ENCODE measurements around the gene MAN1C1. TPM values are rescaled to one million over a fixed set of nuclear protein-coding genes. Genes with fewer than 3 reads are reported as not detected.
A peak's percentile ranks its signal among the peaks of the same experiment; 100 is the strongest.

Gene MAN1C1
- polyA plus RNA-seq, 1 donor: 13.9 TPM

DNA sequence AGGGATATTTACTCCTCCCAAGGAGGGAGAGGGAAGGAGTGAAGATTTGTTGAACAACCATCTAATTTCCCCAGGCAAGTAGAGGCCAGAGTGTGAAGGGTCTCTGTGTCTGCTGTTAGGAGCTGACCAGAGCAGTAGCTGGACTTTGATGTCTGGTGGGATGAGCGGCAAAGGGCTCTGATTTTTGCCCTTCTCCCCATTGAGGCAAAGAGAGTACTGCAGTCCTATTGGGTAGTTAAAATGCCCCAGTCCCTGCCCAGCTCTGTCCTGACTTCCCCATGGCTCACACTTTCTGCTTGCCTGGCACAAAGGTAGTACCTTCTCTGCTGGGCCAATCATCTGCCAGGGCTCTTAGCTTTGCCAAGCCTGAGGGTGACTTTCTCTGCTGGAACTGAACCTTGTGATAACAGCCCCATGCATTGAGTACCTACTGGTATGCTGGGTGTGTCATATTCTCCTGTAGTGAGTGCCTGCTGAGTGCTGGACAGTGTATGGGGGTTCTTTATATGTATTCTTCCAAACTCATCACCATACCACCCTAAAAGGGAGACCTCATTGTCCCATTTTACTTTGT, 119.5 kb downstream of the MAN1C1 start:
- DNase-seq: no peak

DNA sequence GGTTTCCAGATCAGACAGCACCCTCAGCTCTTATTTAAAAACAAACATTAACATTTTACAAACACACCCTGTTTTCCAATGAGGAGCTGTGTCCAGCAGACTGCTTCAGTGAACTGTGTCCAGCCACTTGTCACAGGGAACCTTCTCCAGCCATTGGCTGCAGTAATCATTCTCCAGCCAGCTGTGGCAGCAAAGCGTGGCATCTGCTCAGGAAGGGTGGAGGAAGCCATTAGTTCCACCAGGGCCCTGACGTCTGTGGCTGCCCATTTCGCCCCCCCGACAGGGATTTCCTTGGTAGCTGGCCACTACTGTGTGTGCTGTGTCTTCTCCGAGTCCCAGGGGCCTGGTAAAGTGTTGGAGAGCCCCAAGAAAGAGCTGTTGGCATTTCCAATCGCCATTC, 120.5 kb downstream of the MAN1C1 start:
- peak; percentile 79 for DNase-seq

DNA sequence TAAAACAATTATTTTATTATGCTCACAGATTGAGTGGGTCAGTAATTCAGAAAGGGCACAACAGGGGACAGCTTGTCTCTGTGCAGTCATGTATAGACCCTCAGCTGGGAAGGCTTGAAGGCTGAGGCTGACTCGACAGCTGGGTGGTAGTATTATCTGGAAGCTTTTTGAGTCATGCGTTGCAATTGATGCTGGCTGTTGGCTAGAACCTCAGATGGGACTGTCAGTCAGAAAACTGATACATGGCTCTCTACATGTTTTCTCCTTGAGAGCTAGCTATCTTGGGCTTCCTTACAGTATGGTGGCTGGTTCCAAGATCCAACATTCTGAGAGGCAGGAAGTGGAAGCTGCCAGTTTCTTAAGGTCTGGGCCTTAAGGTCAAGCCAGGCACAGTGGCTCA, 121.9 kb downstream of the MAN1C1 start:
- DNase-seq: no peak

DNA sequence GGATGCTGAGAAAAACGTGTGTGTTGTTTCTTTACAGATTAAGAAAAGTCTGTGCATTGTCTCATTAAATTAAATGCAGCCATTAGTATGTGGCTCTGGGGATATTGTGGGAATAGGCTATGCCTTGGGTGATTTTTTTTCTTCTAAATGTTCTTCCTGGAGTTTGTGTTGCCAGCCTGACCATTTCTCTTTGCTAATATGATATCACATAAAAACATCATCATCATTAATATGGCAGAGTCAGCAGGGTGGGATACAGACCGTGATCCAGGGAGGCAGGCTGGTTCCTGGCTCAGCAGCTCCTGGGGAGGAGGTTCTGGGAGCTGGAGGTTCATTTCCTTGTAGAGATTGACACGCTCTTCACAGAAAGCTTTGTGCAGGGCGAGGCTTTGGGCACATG, 122.8 kb downstream of the MAN1C1 start:
- DNase-seq: no peak

DNA sequence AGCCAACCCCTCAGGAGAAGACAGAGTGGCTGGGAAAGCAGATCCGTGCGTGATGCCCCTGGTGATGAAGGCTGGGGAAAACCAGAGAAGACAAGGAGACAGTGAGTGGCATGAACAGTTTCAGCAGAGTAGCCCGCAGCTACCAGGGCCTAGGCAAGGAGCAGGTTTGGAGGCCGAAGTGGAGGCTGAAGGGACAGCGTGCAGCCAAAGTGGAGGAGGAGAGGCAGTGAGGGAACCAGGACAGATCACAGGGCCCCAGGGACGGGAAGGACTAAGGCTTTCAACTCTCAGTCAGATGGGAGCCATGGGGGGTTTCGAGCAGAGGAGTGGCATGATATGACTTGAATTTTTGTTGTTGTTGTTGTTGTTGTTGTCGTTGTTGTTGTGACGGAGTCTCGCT, 123.5 kb downstream of the MAN1C1 start:
- no peak for DNase-seq

DNA sequence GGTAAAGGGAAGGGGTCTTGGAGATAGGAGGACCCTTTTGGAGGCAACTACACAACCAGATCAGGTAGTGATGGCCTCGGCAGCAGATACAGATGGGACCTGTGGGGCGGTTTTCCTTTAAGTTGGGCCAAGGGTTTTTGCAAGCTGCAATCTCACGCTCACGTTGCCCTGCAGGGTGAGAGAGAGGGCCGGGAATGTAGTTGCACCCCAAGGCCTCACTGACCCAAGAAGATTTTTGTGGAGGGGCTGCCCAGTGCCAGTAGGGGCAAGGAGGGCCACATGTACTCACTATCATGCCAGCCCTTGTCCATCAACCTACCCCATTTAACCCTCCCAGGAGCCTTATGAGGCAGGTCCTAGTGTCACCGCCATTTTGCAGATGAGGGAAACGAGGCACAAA, 125.7 kb downstream of the MAN1C1 start:
- DNase-seq: no peak

DNA sequence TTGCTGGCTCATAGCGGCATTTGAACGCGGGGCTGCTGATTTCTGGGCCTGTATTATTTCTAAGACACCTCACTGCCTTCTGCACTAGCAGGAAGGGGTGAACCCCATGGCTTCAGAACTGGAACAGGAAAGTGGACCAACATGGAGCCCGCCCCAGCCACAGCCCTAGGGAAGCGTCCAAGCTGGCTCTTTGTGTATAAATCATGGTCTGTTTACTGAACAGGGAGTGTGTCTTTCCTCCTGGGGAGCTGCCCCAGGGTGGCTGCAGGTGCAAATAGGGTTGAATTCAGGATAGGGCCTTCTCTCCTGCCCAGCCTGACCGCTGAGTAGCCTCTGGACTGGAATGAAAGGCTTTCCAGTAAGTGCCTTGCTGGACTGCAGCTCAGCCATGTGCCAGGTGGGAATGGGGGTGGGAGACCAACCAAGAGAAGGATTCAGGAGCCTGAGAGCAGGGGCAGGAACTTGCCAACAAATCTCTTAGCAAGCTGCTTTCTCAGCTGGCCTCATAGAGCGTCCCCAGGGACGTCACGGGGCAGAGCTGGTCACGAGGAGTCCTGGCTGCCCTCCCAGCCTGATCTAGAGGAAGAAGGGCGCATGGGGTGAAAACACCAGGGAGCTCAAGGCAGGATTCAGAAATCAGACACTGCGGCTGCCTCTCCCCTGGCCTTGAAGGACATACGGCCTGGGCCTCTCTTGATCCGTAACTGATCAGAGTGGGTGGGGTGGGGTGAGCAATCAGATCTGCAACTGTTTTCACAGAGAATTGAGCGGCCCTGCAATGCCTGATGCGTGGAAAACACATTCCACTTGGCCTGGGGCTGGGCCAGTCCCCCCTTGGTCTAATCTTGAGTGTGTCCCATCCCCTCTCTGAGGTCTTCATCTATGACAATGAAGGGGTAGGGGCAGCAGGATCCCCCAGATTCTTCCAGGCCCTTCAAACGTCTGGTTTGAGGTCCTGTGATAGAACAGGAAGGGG, 126.9 kb downstream of the MAN1C1 start:
- DNase-seq: no peak

DNA sequence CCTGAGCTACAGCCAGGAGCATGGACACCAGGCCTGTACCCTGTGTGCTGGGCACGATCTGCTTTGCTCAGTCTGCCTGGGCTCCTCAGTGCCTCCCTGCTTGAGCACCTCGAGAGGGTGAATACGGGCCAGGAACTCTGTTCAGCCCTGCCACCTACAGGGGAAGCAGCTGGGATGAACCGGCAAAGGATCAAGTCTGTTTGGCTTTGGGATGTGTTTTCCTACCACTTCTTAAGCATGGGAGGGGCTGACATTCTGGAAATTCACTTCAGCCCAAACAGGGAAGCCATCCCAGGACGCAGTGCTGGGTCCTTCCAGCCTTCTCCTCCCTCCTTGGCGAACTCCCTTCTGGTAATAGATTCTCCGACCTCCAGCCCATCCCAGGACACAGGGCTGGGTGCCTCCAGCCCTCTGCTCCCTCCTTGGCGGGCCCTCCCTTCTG, 127.6 kb downstream of the MAN1C1 start:
- DNase-seq: no peak

DNA sequence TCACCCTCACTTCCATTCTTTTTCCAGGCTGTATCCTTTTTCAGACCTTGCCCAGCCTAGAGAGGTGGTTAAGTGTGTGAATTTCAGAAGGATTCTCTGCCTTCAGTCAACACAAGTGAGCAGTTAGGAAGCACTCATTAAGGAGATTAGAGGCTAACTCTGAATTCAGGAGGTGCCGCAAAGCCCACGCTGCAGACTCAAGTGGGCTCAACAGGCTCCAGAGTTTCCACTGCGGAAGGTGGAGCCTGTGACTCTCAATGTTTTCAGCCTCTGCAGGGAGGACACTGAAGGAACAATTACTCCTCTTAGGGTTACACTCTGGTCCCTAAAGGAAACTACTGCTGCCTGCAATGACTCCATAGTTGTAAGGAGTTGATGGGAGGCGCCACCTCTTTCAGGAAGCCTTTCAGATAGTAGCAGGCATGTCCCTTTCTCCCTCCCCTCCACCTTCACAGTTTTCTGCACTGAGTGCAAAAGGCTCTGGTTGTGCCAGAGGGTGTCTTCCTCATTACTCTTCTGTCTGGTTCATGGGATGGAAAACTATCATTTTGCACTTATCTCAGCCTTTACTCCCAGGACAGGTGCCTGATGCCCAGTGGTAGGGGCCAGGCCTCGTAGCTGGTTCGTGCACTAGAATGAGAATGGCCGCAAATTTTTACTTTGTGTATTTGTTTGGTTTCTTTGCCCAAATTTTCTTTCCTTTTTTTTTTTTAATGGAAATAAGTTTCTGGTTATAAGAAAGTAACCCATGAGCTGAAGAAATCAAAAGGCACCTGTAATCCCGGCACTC, 128.2 kb downstream of the MAN1C1 start:
- DNase-seq: no peak

DNA sequence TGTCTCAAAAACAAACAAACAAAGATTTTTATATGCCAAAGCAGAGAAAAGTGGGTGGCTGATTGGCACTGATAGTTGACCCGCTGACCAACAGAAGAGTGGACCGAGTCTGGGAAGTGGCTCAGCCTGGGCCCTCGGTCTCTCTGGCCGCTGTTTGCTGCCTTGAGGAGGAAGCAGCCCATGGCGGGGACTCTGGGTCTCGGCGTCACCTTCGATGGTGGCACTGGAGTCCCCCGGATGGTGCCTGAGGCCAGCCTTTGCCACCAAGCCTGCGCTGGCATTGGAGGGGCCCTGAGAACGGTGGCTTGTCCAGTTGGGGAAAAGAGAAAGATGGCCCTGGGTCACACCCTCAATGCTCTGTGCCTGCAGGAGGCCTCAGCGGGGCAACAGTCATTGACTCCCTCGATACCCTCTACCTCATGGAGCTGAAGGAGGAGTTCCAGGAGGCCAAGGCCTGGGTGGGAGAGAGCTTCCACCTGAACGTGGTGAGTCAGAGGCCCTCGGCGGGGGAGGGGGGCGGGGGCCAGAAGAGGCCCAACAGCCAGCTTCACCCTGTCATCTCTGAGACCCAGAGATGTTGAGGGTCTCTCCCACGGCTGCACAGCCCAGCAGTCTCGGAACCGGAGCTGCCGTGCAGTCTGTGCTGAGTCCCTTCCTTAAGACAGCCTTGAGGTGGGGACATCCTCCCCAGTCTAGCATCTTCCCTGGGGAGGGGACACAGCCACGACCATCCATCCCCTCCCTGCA, 129.9 kb downstream of the MAN1C1 start:
- DNase-seq: no peak

DNA sequence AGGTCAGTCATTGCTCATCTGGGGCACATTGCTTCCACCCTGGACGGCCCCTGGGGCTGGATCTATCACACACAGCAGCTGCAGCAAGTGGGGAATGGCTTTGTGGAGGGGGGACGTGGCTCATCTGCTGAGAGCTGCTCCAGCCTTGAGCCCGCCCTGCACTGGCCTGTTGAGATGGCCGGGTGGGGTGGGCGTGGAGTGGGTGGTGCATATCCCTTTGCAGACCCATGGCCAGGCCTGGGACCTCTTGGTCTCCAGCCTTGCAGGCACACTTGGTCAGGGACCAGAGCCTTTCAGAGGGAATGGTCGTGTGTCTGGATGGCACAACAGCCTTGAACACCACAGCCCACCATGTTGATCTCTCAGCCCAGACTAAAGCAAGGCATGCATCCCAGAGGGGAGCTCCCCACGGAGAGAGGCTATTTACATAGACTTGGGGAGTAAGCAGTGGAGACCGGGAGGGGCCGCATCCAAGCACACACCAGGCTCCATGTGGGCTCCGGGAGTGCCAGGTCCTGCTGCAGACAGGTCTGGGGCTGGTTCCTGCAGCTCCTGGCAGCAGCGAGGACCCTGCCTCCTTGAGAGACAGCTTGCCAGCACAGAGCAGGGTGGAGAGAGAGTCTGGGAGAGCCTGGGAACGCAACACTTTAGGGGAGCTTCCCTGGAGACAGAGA, 130.6 kb downstream of the MAN1C1 start:
- DNase-seq: no peak

DNA sequence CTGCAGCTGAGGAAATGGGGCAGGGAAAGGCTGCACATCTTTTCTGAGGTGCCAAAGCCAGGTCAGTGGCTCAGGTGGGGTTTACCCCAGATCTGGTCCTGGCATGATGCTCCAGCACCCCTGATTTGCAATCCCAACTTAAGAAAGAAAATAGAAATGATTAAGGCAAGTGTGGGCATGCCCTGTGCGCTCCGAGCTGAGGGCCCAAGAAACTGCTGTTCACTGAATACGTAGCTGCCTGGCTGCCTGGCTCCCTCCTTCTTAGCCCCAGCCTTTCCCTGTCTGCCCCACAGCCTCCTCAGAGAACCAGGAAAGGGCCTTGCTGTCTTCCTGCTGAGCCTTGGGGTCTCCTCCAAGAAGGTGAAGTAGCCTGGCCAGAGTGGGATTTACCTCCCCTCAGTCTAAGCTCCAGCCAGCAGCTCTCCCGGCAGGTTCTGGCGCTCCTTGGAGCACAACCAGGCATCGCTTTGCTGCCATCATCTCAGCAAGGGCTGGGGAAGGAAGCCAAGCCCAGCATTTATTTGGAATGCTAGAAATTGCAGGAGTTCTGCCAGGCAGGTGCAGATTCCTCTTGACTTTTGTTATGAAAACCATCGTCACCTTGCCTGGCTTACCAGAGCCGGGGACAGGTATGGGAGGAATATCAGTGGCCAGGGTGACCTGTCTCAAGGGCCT, 132.1 kb downstream of the MAN1C1 start:
- DNase-seq: no peak

DNA sequence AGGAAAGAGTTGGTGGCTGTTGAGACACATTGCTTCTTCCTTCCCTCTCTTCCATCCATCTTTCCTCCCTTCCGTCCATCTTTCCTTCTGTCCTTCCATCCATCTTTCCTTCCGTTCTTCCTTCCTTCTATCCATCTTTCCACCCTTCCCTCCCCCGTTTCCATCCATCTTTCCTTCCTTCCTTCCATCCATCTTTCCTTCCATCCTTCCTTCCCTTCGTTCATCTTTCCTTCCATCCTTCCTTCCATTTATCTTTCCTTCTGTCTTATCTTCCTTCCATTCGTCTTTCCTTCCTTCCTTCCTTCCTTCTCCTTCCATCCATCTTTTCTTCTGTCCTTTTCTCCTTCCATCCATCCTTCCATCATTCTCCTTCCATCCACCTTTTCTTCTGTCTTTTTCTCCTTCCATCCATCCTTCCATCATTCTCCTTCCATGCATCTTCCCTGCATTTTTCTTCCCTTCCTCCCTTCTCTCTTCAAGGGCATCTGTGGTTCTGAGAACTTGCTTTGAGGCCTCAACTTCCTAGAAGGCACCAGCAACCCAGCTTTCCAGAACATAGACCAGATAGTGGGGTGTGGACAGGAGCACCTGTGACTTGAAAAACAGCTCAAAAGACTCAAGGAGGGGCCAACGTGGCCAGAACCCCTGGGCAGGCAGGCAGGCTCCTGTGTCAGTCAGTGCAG, 134.5 kb downstream of the MAN1C1 start:
- DNase-seq: no peak

DNA sequence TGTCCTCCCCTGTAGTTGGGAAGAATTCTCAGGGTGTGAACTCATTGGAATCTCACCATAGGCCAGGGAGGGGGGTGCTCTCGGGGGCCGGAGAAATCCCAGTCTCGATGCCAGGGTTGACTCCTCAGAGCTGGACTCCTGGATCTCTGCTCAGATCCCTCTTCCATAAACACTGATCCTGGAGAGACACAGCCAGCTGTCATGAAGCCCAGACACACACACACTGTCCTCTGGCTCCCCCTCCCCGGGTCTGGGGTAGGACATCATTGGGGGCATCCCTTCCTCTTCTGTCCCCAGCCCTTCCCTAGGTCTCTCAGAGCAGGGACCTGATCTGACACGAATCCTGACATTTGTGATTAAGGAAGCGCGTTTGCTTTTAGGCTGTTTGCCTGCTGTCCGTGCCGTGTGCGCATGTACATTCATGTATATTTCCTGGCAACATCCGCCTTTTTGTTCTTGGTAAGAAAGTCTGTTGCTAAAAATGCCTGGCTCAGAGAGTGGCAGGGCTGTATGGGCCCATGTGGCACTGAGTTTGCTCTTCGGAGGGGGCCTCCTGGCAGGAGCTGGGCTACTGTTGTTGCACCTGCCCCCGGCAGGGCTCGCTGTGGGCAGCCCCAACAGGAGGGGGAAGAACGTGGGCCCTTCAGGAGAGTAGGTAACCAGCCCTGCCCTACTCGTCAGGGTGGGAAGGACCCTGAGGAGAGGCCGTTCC, 138.0 kb downstream of the MAN1C1 start:
- no peak for DNase-seq

DNA sequence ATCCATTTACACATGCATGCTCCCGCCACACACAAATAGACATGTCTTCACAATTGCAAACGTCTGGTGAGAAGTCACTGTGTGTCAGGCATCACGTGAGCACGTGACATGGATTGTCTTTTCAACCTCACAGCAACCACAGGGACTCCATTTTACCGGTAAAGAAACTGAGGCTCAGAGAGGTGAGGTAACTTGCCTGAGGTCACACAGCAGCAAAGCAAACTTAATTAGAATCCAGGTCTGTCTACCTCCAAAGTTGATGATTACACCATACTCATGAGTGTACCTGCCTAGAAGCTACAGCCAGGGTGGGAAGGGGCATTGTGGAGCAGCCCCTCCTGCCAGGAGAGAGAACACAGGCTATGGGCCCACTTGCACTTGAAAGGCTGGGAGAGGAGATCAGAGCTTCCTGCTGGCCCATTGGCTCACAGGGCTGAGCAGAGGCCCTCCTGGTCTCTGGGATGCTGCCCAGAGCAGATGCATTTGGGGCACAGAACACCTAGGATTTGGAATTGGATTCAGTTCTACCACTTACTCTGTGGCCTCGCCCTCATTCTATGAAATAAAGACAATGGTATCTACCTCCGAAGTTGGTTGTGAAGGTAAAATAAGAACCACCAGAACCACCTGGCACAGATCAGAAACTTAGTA, 139.0 kb downstream of the MAN1C1 start:
- DNase-seq: no peak

DNA sequence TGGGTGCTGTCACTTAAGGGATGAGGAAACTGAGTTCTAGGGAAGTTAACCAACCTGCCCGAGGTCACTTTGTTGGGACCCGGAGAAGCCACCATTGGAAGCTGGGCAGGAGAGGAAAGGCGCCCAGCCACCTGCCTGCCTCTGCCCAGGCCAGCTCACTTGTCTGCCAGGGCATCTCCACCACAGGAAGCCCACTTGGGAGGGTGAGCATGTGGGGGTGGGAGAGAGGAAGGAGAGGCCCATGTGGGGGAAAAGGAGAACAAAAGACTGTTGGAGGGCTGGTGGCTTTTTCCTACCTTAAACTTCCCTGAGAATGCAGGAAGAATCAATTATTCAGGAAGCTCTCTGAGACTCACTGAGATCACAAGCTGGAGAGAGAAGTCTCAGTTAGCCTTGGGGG, 139.6 kb downstream of the MAN1C1 start:
- no peak for DNase-seq

DNA sequence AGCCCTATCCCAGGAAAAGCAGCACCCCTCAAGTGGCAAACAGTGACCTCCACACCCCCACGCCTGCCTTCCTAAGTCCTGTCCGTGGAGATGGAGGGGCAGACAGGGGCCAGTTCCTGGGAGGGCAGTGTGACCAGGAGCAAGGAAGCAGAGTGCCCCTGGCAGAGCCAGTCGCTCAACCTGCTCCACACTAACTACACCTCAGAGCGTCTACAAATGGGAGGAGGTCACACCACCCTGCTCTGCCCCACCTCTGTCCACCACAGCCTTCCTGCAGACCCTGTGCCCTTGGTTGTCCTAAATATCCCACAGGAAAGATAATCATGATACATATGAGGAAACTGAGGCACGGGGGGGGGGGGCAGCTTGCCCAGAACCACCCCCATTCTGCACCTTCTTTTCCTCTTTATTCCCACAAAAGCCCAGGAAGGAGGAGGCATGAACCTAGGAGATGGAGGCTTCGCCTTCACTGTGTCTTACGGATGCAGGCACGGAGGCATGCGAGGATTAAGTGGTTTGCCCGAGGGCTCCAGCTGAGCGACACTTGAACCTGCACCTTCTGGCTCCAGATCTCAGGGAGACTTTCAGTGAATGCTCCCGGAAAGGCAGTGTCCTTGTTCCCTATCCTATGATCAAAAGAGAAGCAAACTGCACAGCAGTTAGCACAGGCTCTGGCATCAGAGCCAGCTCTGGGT, 140.7 kb downstream of the MAN1C1 start:
- DNase-seq: no peak

DNA sequence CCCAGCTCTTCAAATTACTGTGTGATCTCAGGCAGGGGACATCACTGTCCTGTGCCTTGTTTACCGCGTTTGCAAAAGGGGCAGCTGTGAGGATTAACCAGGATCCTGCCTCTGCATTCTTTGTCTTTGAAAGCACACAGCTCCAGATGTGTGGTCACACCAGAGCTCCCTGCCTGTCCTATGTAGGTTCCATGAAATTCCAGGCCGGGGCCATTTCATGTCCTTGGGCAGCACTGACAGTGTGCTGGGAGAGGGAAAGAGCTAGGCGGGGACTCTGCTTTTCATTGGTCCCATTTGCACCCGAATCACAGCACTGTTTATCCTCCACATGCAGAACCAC, 141.2 kb downstream of the MAN1C1 start:
- no peak for DNase-seq

Data from left kidney (tissue), 2 donors.